ENCODE data around the gene SLC4A3.

The SLC4A3 gene

GRCh38 chr2:219631904-219632759 lies 4.7 kb downstream of the SLC4A3 start:
- no peak for DNase-seq

- DNase-seq: no peak
Measured at GRCh38 chr2:219632760-219633105, 5.3 kb downstream of the SLC4A3 start.

- no peak for DNase-seq
Measured at GRCh38 chr2:219633276-219634065, 6.0 kb downstream of the SLC4A3 start.

- DNase-seq: no peak
Measured at GRCh38 chr2:219634171-219634940, 6.9 kb downstream of the SLC4A3 start.

- no peak for DNase-seq
Measured at GRCh38 chr2:219634951-219635751, 7.7 kb downstream of the SLC4A3 start.

DNA sequence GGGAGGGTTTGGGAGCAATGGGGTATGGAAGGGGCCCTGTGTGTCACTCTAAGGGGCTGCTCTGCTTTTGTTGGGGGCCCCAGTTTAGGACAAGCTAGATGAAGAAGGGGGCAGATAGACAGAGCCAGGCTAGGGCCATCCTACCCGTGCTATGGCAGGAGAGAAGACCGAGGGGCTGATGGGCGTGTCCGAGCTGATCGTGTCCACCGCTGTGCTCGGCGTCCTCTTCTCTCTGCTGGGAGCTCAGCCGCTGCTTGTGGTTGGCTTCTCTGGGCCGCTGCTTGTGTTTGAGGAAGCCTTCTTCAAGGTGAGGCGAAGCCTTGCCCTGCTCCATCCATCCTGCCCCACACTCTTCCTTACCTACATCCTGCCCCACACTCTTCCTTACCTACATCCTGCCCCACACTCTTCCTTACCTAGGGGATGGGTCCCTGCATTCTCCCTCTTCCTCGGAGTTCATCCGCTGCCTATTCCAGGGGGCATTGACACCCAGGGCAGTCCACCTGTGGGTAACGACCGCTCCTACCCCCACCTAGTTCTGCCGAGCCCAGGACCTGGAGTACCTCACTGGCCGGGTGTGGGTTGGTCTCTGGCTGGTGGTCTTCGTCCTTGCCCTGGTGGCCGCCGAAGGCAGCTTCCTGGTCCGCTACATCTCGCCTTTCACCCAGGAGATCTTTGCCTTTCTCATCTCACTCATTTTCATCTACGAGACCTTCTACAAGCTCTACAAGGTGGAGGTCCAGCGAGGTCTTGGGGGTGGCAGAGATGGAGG lies 8.9 kb downstream of the SLC4A3 start:
- no peak for DNase-seq

GRCh38 chr2:219636941-219637841 lies 9.8 kb downstream of the SLC4A3 start:
- DNase-seq: no peak

- DNase-seq: no peak
Measured at GRCh38 chr2:219637842-219638185, 10.4 kb downstream of the SLC4A3 start.

- DNase-seq: no peak
Measured at GRCh38 chr2:219638217-219638947, 11.0 kb downstream of the SLC4A3 start.

- no peak for DNase-seq
Measured at GRCh38 chr2:219638948-219639755, 11.7 kb downstream of the SLC4A3 start.

- DNase-seq: no peak
Measured at GRCh38 chr2:219641390-219642068, 14.1 kb downstream of the SLC4A3 start.

DNA sequence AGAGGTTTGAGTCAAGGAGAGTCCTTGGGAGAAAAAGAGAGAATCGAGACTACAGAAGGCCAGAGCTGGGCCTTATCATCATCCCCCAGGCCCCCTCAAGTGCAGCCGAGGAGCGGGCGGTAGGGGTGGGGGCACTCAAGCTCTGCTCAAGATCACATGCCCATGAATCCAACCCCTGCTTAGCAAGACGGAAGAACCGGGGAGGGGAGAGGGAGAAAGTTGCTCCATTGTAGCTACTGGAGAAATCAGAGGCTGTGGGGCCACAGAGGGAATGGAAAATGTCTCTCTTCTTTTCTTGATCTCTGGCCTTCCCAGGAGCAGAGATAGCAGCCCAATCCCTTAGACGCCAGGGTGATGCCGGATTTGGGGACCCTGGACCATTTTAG lies 14.6 kb downstream of the SLC4A3 start:
- no peak for DNase-seq

DNA sequence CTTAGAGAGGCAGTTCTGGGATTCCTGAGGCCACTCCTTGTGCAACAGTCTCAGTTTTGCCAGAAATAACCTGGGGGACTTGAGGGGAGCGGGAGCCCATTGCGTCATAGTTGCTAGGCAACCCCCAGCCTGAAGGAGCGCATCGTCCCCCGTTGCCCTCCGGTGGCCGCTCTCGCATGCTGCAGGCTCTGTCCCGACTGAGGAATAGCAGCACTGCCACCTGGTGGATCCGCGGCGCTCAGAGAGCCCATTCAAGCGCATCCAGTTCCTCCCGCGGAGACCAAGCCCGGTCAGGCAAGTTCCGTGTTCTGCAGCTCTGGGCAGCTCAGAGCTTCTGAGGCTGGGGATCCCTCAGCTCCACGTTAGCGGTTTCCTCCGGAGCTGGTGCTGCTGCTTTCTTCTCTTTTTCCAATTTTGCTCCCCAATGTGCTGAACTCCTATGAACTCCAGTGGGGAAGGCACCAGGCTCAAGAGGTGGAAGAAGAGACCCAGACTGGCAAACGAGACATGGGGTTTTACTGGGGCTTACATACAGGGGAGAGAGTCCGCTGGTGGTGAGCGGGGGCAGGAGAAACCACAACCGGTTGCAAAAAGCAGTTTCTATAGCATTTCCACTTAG lies 15.1 kb downstream of the SLC4A3 start:
- peak; percentile 81 for DNase-seq

DNA sequence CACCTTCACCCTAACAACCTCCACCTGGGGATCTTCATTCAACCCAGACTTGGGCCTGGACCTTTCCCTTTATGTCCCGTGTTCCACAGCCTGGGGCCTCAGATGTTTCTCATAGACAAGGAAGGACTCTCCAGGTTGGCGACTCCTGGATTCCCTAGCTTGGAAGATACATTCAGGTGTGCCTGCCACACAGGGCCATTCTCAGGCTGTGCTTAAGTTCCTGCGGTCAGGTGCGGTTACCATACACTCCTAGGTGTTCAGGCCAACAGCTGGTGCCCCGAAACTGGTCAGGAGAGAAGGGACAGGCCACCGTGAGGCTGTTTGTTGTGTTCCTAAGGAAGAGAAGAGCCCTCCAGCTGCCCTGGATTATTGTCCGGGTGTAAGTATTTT lies 15.6 kb downstream of the SLC4A3 start:
- DNase-seq: no peak

DNA sequence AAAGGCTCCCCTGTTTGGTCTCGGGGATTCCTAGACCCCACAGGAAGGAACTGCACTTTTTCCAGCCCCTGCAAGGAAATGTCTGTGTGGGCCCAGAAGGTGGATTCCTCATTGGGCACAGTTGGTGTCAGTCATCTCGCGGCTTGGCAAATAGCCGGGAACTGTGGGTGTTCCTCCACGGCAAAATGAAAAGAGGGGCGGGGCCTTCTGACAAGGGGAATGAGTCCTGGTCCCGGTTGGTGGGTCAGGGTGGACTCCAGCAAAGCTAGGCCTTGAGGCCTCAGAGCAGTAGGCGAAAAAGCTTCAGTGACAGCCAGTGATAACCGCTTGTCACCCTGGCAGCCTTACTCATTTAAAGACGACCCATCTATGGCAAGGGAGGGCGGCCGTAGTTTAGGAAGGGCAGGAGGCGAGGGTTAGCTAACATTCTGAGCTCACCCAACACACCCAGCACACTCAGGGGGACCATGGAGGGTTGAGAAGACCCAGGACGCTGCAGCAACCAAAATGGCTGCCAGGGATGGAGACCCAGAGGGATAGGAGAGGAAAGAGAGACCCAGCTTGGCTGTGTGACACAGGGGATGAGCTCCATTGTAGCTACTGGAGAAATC lies 16.5 kb downstream of the SLC4A3 start:
- DNase-seq: no peak

DNA sequence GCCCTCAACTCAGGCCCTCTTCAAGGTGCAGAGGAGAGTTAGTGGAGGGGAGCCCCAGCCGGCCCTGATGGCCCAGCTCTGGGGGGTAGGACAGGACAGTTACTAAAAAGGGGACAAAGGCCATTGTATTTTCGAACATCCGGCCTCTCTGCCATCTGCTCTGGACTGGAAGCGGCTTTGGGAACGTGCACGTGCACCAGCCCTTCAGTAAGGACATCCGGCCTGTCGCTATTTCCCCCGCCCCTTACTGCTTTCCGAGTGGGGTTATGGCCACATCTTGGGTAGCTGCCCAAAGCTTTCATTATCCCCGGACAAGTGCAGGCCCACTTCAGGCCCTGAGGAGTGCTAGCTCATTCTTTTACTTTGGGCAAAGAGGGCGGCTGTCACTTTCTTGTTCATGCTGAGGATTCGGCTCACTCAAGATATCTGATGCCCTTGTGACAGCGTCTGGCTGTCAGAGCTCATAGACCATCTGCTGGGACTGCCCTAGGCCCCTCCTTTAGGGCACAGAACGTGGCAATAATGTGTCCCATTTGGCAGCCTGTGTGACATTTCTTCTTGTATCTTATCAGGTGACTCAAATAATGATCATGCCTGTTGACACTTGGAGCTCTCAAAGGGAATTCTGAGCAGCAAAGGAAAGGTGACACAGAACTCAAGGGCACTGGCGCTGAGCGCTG lies 17.5 kb downstream of the SLC4A3 start:
- DNase-seq: no peak

Data from right kidney (tissue), 1 donor.